ENCODE measurements around the gene TNNT3. TPM values are rescaled to one million over a fixed set of nuclear protein-coding genes. Genes with fewer than 3 reads are reported as not detected.

The TNNT3 gene
- polyA plus RNA-seq, 5 donors, result 2.5 to 291 (median 4.9) TPM

DNA sequence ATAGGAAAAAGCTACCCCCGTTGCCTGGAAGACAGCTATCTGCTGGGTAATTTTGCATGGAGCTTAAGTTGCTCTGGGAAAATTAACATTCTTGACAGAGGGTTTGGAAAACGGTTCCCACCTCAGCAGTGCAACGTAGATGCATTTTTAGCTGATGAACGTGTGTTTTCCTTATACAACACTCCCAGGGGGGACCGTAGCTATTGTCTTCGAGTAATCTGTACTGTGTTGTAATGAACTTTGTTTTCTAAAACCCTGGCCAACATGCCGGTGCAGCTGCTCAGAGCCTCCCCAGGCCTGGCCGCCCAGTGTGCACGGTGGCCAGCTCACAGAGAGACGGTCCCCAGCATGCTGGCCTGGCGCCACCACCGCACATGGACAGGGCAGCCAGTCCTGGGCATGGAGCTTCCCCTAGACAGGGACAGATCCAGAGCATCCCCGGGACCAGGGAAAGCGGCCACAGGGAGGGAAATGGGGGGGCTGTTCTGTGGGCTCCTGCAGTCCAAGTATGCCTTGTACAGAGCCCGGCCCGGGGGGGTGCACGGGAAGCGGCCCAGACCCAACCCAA lies 2.2 kb downstream of the TNNT3 start:
- DNase-seq, result no peak

- no peak for DNase-seq
Observed at GRCh38 chr11:1922481-1923081, 3.1 kb downstream of the TNNT3 start.

- no peak for DNase-seq
Observed at GRCh38 chr11:1923201-1923956, 3.9 kb downstream of the TNNT3 start.

DNA sequence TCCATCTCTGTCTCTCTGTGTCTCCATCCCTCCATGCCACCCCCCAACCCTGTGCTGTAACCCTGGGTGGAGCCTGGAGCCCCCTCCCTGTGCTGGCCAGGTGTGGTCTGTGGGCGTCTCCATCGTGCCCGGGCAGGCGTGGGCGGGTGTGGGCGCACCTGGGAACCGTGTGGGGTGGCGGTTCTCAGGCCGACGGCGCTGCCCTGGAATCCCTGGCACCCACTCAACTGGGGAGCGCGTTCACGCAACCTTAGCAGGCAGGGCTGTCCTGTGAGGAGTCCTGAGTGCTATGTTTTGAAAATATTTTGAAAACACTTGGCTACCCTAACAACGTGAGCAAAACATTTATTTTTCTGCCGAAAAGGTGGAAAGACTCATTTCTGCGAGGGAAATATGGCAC lies 4.7 kb downstream of the TNNT3 start:
- DNase-seq, result no peak

- DNase-seq, result no peak
Observed at GRCh38 chr11:1924646-1925372, 5.3 kb downstream of the TNNT3 start.

DNA sequence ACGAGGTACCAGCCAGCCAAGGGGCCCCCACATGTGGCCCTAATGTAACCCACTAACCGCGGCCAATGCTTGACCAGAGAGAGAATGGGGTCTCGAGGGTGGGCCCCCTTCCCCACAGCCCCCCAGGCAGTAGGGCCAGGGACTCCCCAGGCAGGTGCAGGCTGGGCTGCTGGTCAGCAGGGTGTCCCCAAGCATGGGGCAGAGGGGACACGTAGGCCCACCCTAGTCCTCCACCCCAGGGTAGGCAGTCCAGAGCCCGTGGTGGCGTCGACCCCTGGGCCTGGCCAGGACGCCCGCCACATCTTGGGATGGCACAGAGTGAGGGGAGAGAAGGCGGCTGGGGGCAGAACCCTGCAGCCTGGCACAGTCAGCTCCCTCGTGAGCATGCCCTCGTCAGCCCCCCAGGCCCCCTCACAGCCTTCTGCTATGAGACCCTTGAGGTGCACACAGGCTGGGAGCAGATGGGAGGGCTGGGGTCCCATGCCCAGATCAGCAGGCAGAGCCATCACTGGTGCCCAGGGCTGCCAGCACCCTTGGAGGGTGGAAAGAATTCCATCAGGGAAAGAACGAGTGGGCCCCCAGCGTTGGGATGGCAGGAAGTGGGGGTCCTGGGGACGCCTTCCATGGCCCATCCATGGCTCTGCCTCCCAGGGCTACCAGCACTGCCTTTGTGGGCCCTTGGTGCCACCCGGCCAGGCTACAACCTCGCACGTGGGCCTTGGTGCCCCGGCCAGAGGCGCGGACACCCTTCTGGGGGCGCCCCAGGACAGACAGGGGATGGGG lies 6.1 kb downstream of the TNNT3 start:
- no peak for DNase-seq

DNA sequence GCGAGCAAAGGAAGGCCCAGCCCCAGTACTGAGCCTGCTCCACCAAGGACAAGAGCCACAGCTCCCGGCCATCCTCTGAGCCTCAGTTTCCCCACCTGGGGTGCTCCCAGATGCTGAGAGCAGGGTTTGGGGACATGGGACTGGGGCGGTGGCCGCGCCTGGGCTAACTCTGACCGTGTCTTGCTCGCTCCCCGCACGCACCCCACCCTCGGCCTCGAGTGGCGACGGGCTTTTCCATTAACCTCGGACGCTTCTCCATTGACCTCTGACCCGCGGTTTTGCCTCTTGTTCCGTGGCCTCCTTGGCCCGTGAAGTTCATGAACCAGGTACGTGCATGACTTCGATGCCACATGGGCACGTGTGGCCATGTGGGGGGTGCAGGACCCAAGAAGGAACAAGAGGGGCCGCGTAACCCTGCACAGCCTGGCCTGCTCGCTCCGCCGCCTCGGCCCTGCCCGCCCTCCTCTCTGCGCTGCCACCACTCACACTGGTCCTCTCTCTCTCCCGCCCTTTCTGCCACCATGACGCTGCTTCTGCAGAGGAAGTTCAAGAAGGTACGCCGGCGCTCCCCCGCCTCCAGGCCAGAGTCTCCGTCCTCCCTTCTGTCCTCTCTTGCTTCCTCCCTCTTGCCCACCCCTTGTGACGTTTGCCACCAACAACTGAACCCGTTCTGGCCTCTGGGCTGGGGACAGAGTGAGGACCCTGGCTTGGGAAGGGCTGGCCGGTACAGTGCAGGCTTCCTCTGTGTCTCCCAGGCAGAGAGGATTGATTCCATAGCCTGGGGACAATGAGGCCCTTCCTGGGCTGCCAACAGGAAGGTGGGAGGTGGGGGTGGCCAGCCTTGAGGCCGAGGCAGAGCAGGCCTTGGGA lies 6.9 kb downstream of the TNNT3 start:
- DNase-seq, result no peak

GRCh38 chr11:1927026-1927847 lies 7.7 kb downstream of the TNNT3 start:
- DNase-seq, result no peak

- no peak for DNase-seq
Observed at GRCh38 chr11:1927848-1928469, 8.5 kb downstream of the TNNT3 start.

- no peak for DNase-seq
Observed at GRCh38 chr11:1928470-1928890, 9.0 kb downstream of the TNNT3 start.

DNA sequence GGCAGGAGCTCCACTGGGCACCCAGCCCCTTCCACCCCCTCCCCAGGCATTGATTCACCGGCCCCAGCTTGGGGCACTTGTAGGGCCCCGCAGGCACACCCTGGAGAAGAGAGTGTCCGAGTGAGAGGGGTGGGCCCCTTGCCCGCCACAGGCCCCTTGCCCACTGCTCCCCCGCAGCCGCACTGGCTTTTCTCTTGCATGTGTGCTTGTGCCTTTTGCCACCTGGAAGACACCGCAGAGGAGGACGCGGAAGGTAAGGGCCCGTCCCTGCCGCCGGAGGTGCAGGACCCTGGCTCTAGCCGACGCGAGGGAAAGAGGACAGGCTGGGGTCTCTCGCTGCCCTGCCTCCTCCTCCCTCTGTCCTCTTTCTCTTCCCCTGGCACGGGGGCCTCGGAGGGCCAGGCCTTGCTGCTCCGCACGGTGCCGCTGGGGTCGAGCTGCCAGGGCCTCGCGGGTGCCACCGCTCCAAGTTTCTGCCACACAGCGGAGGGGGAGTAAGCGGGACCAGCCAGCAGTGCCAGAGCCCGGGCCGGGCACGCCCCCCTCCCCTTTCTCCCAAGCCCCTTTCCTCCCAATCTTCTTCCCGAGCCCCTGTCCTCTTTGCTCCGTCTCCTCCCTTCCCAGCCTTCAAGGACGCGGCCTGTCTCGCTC lies 9.5 kb downstream of the TNNT3 start:
- no peak for DNase-seq

DNA sequence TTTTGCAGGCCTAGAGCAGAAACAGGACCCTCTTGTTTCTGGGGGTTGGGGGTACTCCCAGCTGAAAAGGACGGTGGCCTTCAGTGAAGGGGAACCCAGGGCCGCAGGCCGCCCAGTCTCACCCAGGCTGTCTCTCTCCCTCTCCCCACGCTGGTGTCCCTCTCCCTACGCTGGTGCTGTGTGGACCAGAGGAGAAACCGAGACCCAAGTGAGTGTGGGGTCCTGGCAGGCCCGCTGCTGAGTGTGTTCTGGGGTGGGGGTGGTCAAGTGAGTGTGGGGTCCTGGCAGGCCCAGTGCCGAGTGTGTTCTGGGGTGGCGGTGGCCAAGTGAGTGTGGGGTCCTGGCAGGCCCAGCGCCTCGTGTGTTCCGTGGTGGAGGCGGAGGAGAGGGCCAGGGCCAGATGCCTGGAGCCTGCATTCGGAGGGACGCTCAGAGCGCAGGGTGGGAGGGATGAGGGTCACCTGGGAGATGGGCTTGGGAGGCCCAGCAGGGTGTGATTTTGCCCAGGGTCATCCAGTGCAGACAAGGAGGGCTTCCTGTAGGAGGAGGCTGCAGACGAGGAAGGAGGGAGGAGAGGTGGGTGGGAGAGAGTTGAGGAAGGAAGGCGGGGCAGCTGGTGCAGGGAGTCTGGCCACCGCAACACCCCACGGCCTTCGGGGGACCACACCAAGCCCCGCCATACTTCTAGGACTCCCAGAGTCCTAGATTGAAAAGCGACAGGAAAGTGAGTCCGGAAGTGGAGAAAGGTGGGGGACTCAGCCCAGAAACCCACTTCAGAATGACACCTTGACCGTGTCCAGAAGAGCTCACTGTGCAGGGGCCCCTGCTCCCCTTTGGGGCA lies 10.3 kb downstream of the TNNT3 start:
- DNase-seq, result no peak

- no peak for DNase-seq
Observed at GRCh38 chr11:1930462-1930830, 10.9 kb downstream of the TNNT3 start.

DNA sequence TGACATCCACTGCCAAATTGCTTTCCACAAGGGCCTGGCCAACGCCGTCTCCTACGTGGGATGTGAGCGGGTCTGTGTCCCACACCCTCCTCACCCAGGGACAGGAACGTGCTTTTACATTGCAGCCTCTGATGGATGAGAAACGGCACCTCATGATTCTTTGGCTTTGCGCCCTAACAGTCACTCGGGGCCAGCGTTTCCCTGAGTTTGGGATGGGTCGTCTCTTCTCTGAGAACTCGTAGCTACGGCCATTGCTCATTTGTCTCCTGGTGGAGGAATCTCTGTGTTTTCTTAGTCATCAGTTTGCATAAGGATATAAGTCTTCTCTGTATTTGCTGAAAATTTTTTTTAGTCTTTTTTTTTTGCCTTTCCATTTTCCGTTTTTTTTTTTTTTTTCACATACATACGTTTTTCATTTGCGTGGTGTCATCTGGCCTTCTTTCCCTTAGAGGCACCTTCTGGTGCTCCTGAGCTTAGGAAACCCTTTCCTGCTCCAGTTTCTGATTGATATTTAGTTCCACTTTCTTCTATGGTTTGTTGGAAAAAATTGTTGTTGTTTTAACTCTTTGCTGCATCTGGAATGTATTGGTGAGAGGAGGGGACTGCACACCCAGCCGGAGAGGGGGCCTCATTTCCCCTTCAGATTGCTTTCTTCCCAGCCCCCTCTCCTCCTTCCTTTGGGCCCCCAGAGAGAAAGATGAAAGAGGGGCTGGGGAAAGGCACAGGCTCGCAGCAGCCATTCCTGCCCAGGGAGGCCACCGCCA lies 12.0 kb downstream of the TNNT3 start:
- DNase-seq, result no peak

- no peak for DNase-seq
Observed at GRCh38 chr11:1932105-1932480, 12.6 kb downstream of the TNNT3 start.

DNA sequence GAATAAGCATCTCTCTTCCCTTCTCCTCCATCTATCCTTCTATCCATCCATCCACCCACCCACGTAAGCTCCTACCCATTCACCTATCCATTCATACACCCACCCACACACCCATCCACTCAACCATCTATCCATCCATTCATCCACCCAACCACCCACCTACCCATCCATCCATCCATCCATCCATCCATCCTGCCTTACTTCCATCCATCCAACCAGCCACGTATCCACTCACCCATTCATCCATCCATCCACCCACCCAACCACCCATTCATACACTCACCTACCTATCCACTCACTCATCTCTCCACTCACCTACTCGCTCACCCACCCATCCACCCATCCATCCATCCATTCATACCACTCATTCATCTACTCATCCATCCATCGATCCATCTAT lies 13.2 kb downstream of the TNNT3 start:
- DNase-seq, result no peak

Data from right lung (tissue), 5 donors.